IPS-15b (cell line): ENCODE data around the gene SLC22A31.

Source experiments
- H3K27me3 ChIP-seq: one replicate; pipeline ENCODE4 v1.6.1; 2013; ENCODE audit warnings: low read length; ENCODE audit not compliant: control insufficient read depth, insufficient read depth
- H3K36me3 ChIP-seq: one replicate; pipeline ENCODE4 v1.6.1; 2013; ENCODE audit warnings: low read length; ENCODE audit not compliant: control insufficient read depth, insufficient read depth
- H3K4me1 ChIP-seq: one replicate; pipeline ENCODE4 v1.6.1; 2013; ENCODE audit warnings: mild to moderate bottlenecking, low read length; ENCODE audit not compliant: control insufficient read depth, insufficient read depth
- H3K4me3 ChIP-seq: one replicate; pipeline ENCODE4 v1.5.1; 2013; ENCODE audit warnings: low read depth, low read length
- H3K9ac ChIP-seq: one replicate; pipeline ENCODE4 v1.6.1; 2013; ENCODE audit warnings: low read depth, mild to moderate bottlenecking, low read length
- H3K9me3 ChIP-seq: one replicate; pipeline ENCODE4 v1.6.1; 2013; ENCODE audit warnings: mild to moderate bottlenecking, low read length; ENCODE audit not compliant: control insufficient read depth, insufficient read depth

Gene SLC22A31

DNA sequence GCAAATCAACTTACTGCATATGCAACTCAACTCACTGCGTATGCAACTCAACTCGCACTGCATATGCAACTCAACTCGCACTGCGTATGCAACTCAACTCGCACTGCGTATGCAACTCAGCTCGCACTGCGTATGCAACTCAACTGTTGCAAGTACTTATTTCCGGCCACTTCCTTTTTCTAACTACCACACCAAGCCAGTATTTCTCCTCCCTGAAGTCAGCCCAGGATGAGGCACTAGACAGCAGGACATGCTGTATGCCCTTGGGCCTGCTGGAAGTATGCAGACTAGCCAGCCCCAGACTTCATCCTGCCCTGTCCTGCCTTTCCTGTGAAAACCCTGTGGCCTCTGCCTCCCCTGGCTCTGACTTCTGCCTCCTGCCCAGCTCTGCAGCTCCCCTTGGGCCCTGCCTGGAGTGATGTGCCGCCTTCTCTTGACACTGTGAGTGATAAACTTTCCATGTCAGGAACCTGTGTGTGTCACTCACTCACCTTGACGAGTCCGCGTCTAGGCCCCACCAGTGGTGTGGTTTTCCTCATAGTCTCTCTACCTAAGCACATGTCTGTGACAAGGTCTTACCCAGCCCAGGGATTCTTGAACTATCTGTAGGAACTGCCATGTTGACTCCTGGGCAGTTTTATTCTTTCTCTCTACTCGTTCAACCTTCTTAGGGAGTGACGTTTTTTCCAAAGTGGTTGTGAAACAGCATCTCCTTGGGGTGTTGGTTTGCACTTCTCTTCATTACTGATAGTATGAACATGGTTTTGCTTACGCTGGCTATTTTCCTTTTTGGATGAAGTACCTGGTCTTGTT is 33.5 kb upstream of the SLC22A31 start:
- Histone ChIP-seq H3K4me3 (no peak overlapping the region), H3K27me3 (no peaks in the 10 kb centered on the region), H3K9me3 (no peaks in the 10 kb centered on the region), H3K36me3 (peaks cover 30% of the 10 kb centered on the region), H3K9ac (no peak overlapping the region), H3K4me1 (no peaks in the 10 kb centered on the region)

GRCh38 chr16:89232107-89232506 is 31.8 kb upstream of the SLC22A31 start:
- Histone ChIP-seq H3K4me1 (no peaks in the 10 kb centered on the region), H3K36me3 (peaks cover 44% of the 10 kb centered on the region), H3K4me3 (no peak overlapping the region), H3K9me3 (peaks cover 5% of the 10 kb centered on the region), H3K9ac (no peak overlapping the region), H3K27me3 (no peaks in the 10 kb centered on the region)

GRCh38 chr16:89230255-89230654 is 29.9 kb upstream of the SLC22A31 start:
- Histone ChIP-seq H3K4me3 (no peak overlapping the region), H3K4me1 (no peaks in the 10 kb centered on the region), H3K27me3 (no peaks in the 10 kb centered on the region), H3K9ac (no peak overlapping the region), H3K9me3 (peaks cover 9% of the 10 kb centered on the region), H3K36me3 (peaks cover 52% of the 10 kb centered on the region)

- H3K9me3 ChIP-seq: peaks cover 9% of the 10 kb centered on the region
- no peak overlapping the region for H3K4me3 ChIP-seq
- H3K9ac ChIP-seq: no peak overlapping the region
- H3K36me3 ChIP-seq: peaks cover 43% of the 10 kb centered on the region
- H3K4me1 ChIP-seq: no peaks in the 10 kb centered on the region
- H3K27me3 ChIP-seq: no peaks in the 10 kb centered on the region
These were observed 24.3 kb upstream of the SLC22A31 start for GRCh38 chr16:89224665-89225064.

GRCh38 chr16:89222931-89223330 is 22.6 kb upstream of the SLC22A31 start:
- no peak overlapping the region for H3K9ac ChIP-seq
- no peaks in the 10 kb centered on the region for H3K4me1 ChIP-seq
- H3K9me3 ChIP-seq: peaks cover 9% of the 10 kb centered on the region
- no peak overlapping the region for H3K4me3 ChIP-seq
- H3K27me3 ChIP-seq: no peaks in the 10 kb centered on the region
- H3K36me3 ChIP-seq: peaks cover 37% of the 10 kb centered on the region

DNA sequence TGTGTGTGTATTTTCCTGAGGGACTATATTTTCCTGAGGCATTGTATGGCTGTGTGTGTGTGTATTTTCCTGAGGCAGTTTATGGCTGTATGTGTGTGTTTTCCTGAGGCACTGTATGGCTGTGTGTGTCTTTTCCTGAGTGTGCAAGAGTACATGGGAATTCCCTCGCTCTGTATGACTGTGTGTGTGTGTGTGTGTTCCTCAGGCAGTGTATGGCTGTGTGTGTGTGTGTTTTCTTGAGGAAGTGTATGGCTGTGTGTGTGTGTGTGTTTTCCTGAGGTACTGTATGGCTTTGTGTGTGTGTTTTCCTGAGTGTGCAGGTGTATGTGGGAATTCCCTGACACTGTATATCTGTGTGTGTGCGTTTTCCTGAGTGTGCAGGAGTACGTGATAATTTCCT is 21.3 kb upstream of the SLC22A31 start:
- Histone ChIP-seq H3K36me3 (peaks cover 24% of the 10 kb centered on the region), H3K27me3 (no peaks in the 10 kb centered on the region), H3K4me3 (no peak overlapping the region), H3K4me1 (no peaks in the 10 kb centered on the region), H3K9ac (no peak overlapping the region), H3K9me3 (no peaks in the 10 kb centered on the region)

- Histone ChIP-seq H3K9me3 (no peaks in the 10 kb centered on the region), H3K4me1 (no peaks in the 10 kb centered on the region), H3K4me3 (no peak overlapping the region), H3K36me3 (peaks cover 16% of the 10 kb centered on the region), H3K27me3 (no peaks in the 10 kb centered on the region), H3K9ac (no peak overlapping the region)
These were observed 19.0 kb upstream of the SLC22A31 start for GRCh38 chr16:89219365-89219764.

DNA sequence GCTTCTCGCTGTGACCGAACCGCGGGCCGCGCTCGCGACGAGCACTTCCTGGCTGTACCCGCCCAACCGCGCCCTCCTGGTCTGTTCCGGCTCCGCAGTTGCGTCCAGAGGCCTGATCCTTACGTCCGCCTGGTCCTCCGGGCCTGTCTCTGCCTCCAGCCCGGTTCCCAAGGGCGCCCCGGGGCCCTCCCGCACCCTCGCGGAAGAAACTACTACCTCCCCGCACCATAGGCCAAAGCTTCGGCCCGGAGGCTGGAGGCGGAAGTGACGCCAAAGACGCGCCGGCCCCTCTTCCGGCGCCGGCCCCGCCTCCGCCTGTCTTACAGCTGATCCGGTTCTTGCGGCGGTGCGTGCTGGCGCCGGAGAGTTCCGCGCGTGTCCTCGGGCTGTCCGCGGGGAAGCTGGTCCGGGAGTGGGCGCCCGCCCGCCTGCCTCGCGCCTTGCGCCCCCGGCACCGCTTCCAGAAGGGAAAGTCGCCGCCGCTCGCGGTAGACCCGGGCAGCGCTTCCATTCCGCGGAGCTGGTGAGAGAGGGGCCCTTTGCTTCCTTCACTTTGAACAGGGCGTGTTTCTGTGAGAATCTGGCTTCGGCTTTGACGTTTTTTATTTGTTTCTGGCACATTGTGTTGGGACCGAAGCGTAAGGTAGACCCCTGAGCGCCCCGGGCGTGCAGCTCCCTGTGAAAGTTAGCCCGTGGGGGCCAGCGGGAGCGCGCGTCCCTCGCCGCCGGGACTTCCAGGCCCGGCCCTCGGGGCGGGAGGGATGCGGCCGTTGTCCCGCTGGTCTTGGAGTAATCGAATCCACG is 17.3 kb upstream of the SLC22A31 start, which contains the start of gene ZNF778:
ZNF778 (plus strand) TSS at position 316 of the 804 bp plus-strand sequence. CDS start 3,425 bp downstream, outside the sequence.
- no peaks in the 10 kb centered on the region for H3K9me3 ChIP-seq
- H3K9ac ChIP-seq: peak within 1 kb of the TSS; percentile 76
- H3K4me3 ChIP-seq: peak within 1 kb of the TSS; percentile 78
- no peaks in the 10 kb centered on the region for H3K27me3 ChIP-seq
- H3K36me3 ChIP-seq: peaks cover 6% of the 10 kb centered on the region
- H3K4me1 ChIP-seq: no peaks in the 10 kb centered on the region

GRCh38 chr16:89217138-89217387 is 16.7 kb upstream of the SLC22A31 start:
- Histone ChIP-seq H3K9me3 (no peaks in the 10 kb centered on the region), H3K27me3 (no peaks in the 10 kb centered on the region), H3K4me3 (peak overlapping the region; percentile 78), H3K9ac (peak overlapping the region; percentile 76), H3K36me3 (peaks cover 2% of the 10 kb centered on the region), H3K4me1 (no peaks in the 10 kb centered on the region)

- Histone ChIP-seq H3K9me3 (no peaks in the 10 kb centered on the region), H3K4me1 (no peaks in the 10 kb centered on the region), H3K36me3 (no peaks in the 10 kb centered on the region), H3K9ac (no peak overlapping the region), H3K4me3 (peak overlapping the region; percentile 78), H3K27me3 (no peaks in the 10 kb centered on the region)
These were observed 16.2 kb upstream of the SLC22A31 start for GRCh38 chr16:89216315-89217137.

GRCh38 chr16:89210904-89211515 is 10.7 kb upstream of the SLC22A31 start:
- Histone ChIP-seq H3K9me3 (no peaks in the 10 kb centered on the region), H3K4me1 (no peaks in the 10 kb centered on the region), H3K27me3 (no peaks in the 10 kb centered on the region), H3K36me3 (no peaks in the 10 kb centered on the region), H3K9ac (no peak overlapping the region), H3K4me3 (no peak overlapping the region)
